Loucy (cell line): ENCODE results near the gene KATNBL1.
A peak's percentile ranks its signal among the peaks of the same experiment; 100 is the strongest.

Source experiments
- H2AFZ ChIP-seq: fragments of 200-600 bp; sonication (generic); 2 replicates; pipeline ENCODE4 v1.6.0; 2016; ENCODE audit warnings: antibody characterized with exemption, mild to moderate bottlenecking, low read length, moderate library complexity
- H3F3A ChIP-seq: fragments of 200-600 bp; 2 replicates; pipeline ENCODE4 v1.6.0; 2016; ENCODE audit warnings: antibody characterized with exemption, low read depth, mild to moderate bottlenecking
- H3K27me3 ChIP-seq: fragments of 200-600 bp; sonication (generic); 2 replicates; pipeline ENCODE4 v1.6.1; 2014; ENCODE audit warnings: low read length, mild to moderate bottlenecking; ENCODE audit not compliant: insufficient read depth, poor library complexity, severe bottlenecking
- H3K36me3 ChIP-seq: fragments of 200-600 bp; sonication (generic); 2 replicates; pipeline ENCODE4 v1.6.1; 2016; ENCODE audit warnings: low read length; ENCODE audit not compliant: insufficient read depth
- H3K4me1 ChIP-seq: fragments of 200-600 bp; sonication (generic); 2 replicates; pipeline ENCODE4 v1.5.1; 2014; ENCODE audit warnings: low read length, mild to moderate bottlenecking; ENCODE audit not compliant: insufficient read depth, poor library complexity, severe bottlenecking
- H3K4me2 ChIP-seq: fragments of 200-600 bp; sonication (generic); 2 replicates; pipeline ENCODE4 v1.6.0; 2014; ENCODE audit warnings: antibody characterized with exemption, low read length, low read depth, mild to moderate bottlenecking; ENCODE audit not compliant: poor library complexity, severe bottlenecking
- H3K4me3 ChIP-seq: fragments of 200-600 bp; sonication (generic); 2 replicates; pipeline ENCODE4 v1.5.1; 2014; ENCODE audit warnings: low read length, mild to moderate bottlenecking, mixed read lengths; ENCODE audit not compliant: poor library complexity, severe bottlenecking
- H3K79me2 ChIP-seq: fragments of 200-600 bp; sonication (generic); 2 replicates; pipeline ENCODE4 v1.6.1; 2014; ENCODE audit warnings: low read length; ENCODE audit not compliant: insufficient read depth
- H3K9ac ChIP-seq: fragments of 200-600 bp; sonication (generic); 2 replicates; pipeline ENCODE4 v1.6.0; 2014; ENCODE audit warnings: mild to moderate bottlenecking, low read depth, low read length, moderate library complexity; ENCODE audit not compliant: poor library complexity, severe bottlenecking
- H3K9me2 ChIP-seq: fragments of 200-600 bp; sonication (generic); replicated peaks from 2 replicates; pipeline ENCODE4 v1.6.1; 2016; ENCODE audit warnings: low read depth, low read length, mixed read lengths
- H3K9me3 ChIP-seq: fragments of 200-600 bp; sonication (generic); 2 replicates; pipeline ENCODE4 v1.6.1; 2014; ENCODE audit warnings: mild to moderate bottlenecking, antibody characterized with exemption, low read length, low read depth; ENCODE audit not compliant: insufficient read depth
- H4K20me1 ChIP-seq: fragments of 200-600 bp; sonication (generic); 2 replicates; pipeline ENCODE4 v1.6.0; 2014; ENCODE audit warnings: antibody characterized with exemption, low read length, mild to moderate bottlenecking; ENCODE audit not compliant: insufficient read depth, poor library complexity, severe bottlenecking
- CTCF ChIP-seq: fragments of 200-600 bp; sonication (generic); conservative IDR thresholded peaks from 2 replicates; pipeline ENCODE4 v1.5.1; 2014; ENCODE audit warnings: mild to moderate bottlenecking, antibody characterized with exemption, low read length
- EZH2phosphoT487 ChIP-seq: fragments of 200-600 bp; IDR thresholded peaks from 2 replicates; pipeline ENCODE4 v1.6.1; 2018; ENCODE audit warnings: antibody characterized with exemption, mild to moderate bottlenecking, moderate library complexity, borderline replicate concordance

The KATNBL1 gene

GRCh38 chr15:34114215-34114614, 95.7 kb downstream of the KATNBL1 start:
- H3F3A ChIP-seq, result no peaks in the 10 kb centered on the region
- TF ChIP-seq EZH2phosphoT487 (no peak), CTCF (no peak)
- H3K36me3 ChIP-seq, result no peaks in the 10 kb centered on the region

GRCh38 chr15:34111488-34111887, 98.4 kb downstream of the KATNBL1 start:
- Histone ChIP-seq H3K27me3 (no peaks in the 10 kb centered on the region), H3K4me2 (no peak overlapping the region), H3K9me2 (no peaks in the 10 kb centered on the region), H3K79me2 (no peaks in the 10 kb centered on the region), H3K4me1 (peaks cover 4% of the 10 kb centered on the region), H2AFZ (peak overlapping the region; percentile 23; the same call in 1 of the 2 replicates), H3K36me3 (no peaks in the 10 kb centered on the region), H3K4me3 (no peak overlapping the region), H3F3A (no peaks in the 10 kb centered on the region), H3K9ac (no peak overlapping the region), H4K20me1 (no peaks in the 10 kb centered on the region), H3K9me3 (no peaks in the 10 kb centered on the region)
- TF ChIP-seq CTCF (no peak), EZH2phosphoT487 (no peak)

More at GRCh38 chr15:34114215-34114614, 95.7 kb downstream of the KATNBL1 start:
- H3K9me2 ChIP-seq, result no peaks in the 10 kb centered on the region
- no peak overlapping the region for H2AFZ ChIP-seq
- no peaks in the 10 kb centered on the region for H3K27me3 ChIP-seq
- H3K9ac ChIP-seq, result no peak overlapping the region
- H3K4me2 ChIP-seq, result no peak overlapping the region
- H3K9me3 ChIP-seq, result no peaks in the 10 kb centered on the region
- peaks cover 4% of the 10 kb centered on the region for H3K4me1 ChIP-seq
- no peak overlapping the region for H3K4me3 ChIP-seq
- no peaks in the 10 kb centered on the region for H3K79me2 ChIP-seq
- no peaks in the 10 kb centered on the region for H4K20me1 ChIP-seq

- Histone ChIP-seq H3K4me1 (peaks cover 4% of the 10 kb centered on the region), H3K4me3 (no peak overlapping the region), H3F3A (no peaks in the 10 kb centered on the region), H3K27me3 (no peaks in the 10 kb centered on the region), H2AFZ (peak overlapping the region; percentile 82), H4K20me1 (no peaks in the 10 kb centered on the region), H3K9ac (peak overlapping the region; percentile 35), H3K9me3 (no peaks in the 10 kb centered on the region), H3K79me2 (no peaks in the 10 kb centered on the region), H3K9me2 (no peaks in the 10 kb centered on the region), H3K4me2 (peak overlapping the region; percentile 18), H3K36me3 (no peaks in the 10 kb centered on the region)
- TF ChIP-seq CTCF (peak; percentile 88), EZH2phosphoT487 (no peak)
These were observed 99.9 kb downstream of the KATNBL1 start for GRCh38 chr15:34109797-34110663.
